ENCODE results near the gene NRIP3. TPM values are rescaled to one million over a fixed set of nuclear protein-coding genes. Genes with fewer than 3 reads are reported as not detected.
"Not testable (repeated sequence)": the region's sequence is repeated elsewhere in the genome, so short reads cannot be mapped to it uniquely, and the experiment has no call there.

Gene NRIP3
- total RNA-seq, 4 donors from 2014 or later, result 0.10 to 3.4 (median 1.1) TPM; not detected in 1

DNA sequence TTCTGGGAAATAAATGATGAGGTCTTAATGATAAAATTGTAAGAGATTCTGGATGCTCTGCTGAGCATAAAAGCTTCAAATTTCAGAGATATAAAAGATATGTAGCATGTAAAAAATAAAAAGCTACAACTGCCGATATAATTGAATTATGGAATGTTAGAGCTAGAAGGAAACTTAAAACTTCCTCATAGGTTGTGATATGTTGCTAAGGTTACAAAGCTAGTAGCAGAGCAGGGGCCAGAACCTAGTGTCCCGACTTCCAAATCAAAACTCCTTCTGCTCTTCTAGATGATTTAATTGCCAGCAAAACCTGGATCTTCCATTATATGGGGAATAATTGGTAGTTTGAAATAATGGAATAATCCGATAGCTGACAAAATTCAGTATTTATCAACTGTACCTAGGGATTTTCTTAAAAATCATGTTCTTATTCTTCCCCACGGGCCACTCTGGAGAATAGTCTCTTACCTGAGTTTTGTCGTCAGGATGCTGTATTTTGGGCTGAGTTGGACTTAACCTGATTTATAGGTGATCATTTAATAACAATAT is 61.2 kb downstream of the NRIP3 start, which contains the start of gene ASCL3:
ASCL3 (minus strand) TSS at position 499 of the 549 bp plus-strand sequence. CDS start 4,855 bp downstream, outside the sequence.
- no peak for TF ChIP-seq POLR2A (IDR thresholded peaks at IDR 0.05)
- TF ChIP-seq, protein P1, sequence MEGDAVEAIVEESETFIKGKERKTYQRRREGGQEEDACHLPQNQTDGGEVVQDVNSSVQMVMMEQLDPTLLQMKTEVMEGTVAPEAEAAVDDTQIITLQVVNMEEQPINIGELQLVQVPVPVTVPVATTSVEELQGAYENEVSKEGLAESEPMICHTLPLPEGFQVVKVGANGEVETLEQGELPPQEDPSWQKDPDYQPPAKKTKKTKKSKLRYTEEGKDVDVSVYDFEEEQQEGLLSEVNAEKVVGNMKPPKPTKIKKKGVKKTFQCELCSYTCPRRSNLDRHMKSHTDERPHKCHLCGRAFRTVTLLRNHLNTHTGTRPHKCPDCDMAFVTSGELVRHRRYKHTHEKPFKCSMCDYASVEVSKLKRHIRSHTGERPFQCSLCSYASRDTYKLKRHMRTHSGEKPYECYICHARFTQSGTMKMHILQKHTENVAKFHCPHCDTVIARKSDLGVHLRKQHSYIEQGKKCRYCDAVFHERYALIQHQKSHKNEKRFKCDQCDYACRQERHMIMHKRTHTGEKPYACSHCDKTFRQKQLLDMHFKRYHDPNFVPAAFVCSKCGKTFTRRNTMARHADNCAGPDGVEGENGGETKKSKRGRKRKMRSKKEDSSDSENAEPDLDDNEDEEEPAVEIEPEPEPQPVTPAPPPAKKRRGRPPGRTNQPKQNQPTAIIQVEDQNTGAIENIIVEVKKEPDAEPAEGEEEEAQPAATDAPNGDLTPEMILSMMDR (IDR thresholded peaks at IDR 0.05 in 4 of 5, conservative IDR thresholded peaks at IDR 0.05 in 1 of 5), result no peak
- ATAC-seq (no peak), DNase-seq (no peak)
- in situ Hi-C loops (cut with MboI; ENCODE audit: low sequenced_read_pairs in 4 of 4), result no loop called here
- Histone ChIP-seq H3K36me3 (peaks cover 0 to 9% of the 10 kb centered on the region in 2 donors), H3K4me3 (no peak within 1 kb of the TSS), H3K9me3 (no peaks in the 10 kb centered on the region), H3K27me3 (no peaks in the 10 kb centered on the region), H3K4me1 (no peaks in the 10 kb centered on the region), H3K27ac (no peak within 1 kb of the TSS)
- intact Hi-C loops (cut with DNase I; ENCODE audit: low total_unique reads), result no loop called here

DNA sequence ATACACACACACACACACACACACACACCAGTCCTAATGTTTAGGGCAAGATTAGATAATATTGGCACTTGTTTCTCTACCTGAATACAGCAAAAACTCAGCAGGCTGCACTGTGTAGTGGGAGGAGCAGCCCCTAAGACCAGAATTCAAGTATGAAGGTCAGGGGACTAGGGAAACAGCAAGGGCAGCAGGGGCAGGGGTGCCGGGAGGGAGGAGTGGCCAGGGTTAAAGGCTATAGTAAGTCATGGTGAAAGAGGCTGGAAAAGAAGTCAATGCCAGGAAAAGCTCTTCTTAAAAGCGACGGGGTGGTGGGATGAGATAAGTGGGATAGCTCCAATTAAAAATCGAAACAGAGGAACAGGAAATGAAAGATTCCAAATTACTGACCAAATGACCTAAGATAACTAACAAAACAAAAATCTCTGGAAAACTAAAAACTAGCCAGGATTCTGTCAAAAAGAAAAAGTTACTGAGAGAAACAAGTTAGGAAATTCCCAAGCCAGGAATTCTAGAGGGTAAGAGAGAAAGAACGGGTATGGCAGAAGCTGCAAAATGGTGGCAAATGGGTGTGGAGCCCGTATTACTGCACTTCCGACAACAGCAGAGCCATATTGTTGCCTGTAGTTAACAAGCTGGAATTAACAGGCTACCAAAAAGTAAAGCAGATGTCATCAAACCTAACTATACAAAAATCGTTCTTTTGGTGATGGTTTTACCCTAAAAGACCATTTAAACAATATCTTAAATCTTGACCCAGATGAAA is 62.3 kb downstream of the NRIP3 start:
- H3K4me1 ChIP-seq, result no peaks in the 10 kb centered on the region
- DNase-seq, result no peak
- intact Hi-C loops (cut with DNase I; ENCODE audit: low total_unique reads) (no loop called here), in situ Hi-C loops (cut with MboI; ENCODE audit: low sequenced_read_pairs in 4 of 4) (no loop called here)
- no peaks in the 10 kb centered on the region for H3K27me3 ChIP-seq
- TF ChIP-seq POLR2A (IDR thresholded peaks at IDR 0.05), result no peak
- TF ChIP-seq, protein P1 (IDR thresholded peaks at IDR 0.05 in 4 of 5, conservative IDR thresholded peaks at IDR 0.05 in 1 of 5), result no peak
- no peak overlapping the region for H3K27ac ChIP-seq
- no peak overlapping the region for H3K4me3 ChIP-seq
- H3K9me3 ChIP-seq, result no peaks in the 10 kb centered on the region
- ATAC-seq, result no peak
- H3K36me3 ChIP-seq, result no peaks in the 10 kb centered on the region

DNA sequence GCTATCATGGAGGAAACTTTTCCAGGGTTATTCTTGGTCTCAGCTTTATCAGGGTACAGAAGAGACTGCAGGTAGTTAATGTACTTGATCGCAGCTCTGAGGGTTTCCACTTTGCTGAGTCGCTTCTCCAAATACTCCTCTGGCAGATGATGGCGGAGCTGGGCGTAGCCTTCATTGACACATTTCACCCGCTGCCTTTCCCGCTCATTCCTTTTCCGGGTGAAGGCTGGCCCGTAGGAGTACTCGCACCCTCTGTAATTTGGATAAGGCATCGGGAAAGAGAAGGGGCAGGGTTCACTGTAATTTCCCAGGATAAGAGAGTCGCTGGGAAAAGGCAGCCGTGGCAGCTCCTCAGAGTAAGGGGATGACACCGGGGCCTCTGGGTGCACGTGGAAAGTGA is 66.1 kb downstream of the NRIP3 start:
- Histone ChIP-seq H3K36me3 (no peaks in the 10 kb centered on the region), H3K27me3 (no peaks in the 10 kb centered on the region), H3K4me3 (no peak overlapping the region), H3K27ac (no peak overlapping the region), H3K9me3 (no peaks in the 10 kb centered on the region), H3K4me1 (no peaks in the 10 kb centered on the region)
- in situ Hi-C loops (cut with MboI; ENCODE audit: low sequenced_read_pairs in 4 of 4), result no loop called here
- TF ChIP-seq, protein P1 (IDR thresholded peaks at IDR 0.05 in 4 of 5, conservative IDR thresholded peaks at IDR 0.05 in 1 of 5), result no peak
- TF ChIP-seq POLR2A (IDR thresholded peaks at IDR 0.05), result no peak
- intact Hi-C loops (cut with DNase I; ENCODE audit: low total_unique reads), result no loop called here
- DNase-seq (no peak), ATAC-seq (no peak)

DNA sequence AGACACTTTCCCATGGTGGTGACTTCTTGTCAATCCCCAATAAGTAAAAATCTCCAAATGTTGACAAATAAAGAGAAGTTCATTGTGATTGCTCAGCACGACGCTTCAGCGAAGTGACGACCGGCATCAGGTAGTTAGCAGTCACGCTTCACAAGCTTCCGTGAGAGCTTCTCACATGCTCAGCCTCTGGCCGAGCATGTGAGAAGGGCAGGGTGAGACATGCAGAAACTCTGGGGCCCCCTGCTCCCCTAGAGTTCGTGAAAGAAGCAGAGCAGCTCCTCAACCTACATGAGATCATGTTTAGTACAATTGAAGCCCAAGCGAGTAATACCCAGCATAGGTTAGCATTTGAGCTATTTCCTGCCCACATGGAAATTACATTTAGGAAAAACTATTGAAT is 66.6 kb downstream of the NRIP3 start:
- no peak overlapping the region for H3K27ac ChIP-seq
- intact Hi-C loops (cut with DNase I; ENCODE audit: low total_unique reads), result no loop called here
- no peak for ATAC-seq

DNA sequence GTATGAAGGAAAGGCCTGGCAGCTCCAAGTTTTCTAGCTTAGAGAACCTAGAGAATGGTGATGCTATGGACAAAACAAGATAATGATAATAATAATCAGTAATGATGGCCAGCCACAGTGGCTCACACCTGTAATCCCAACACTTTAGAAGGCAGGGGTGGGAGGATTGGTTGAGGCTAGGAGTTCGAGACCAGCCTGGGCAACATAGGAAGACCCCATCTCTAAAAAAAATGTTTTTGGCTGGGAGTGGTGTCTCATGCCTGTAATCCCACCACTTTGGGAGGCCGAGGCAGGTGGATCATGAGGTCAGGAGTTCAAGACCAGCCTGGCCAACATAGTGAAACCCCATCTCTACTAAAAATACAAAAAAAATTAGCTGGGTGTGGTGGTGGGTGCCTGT is 68.0 kb downstream of the NRIP3 start:
- intact Hi-C loops (cut with DNase I; ENCODE audit: low total_unique reads); H3K4me3 ChIP-seq; DNase-seq; H3K27me3 ChIP-seq; H3K27ac ChIP-seq; H3K36me3 ChIP-seq; in situ Hi-C loops (cut with MboI; ENCODE audit: low sequenced_read_pairs in 4 of 4); ATAC-seq; H3K9me3 ChIP-seq; H3K4me1 ChIP-seq: not testable (repeated sequence)

More for the DNA sequence above, 66.6 kb downstream of the NRIP3 start:
- Histone ChIP-seq H3K4me1 (no peaks in the 10 kb centered on the region), H3K36me3 (no peaks in the 10 kb centered on the region), H3K4me3 (no peak overlapping the region), H3K9me3 (no peaks in the 10 kb centered on the region), H3K27me3 (no peaks in the 10 kb centered on the region)
- no peak for DNase-seq
- in situ Hi-C loops (cut with MboI; ENCODE audit: low sequenced_read_pairs in 4 of 4), result no loop called here
- no peak for TF ChIP-seq POLR2A (IDR thresholded peaks at IDR 0.05)
- TF ChIP-seq, protein P1 (IDR thresholded peaks at IDR 0.05 in 4 of 5, conservative IDR thresholded peaks at IDR 0.05 in 1 of 5), result no peak
